Thyroid gland (tissue), 4 donors: ENCODE data around the gene CDH23. TPM values are rescaled to one million over a fixed set of nuclear protein-coding genes. Genes with fewer than 3 reads are reported as not detected.

Experiments
- DNase-seq, 2 donors: peaks; one replicate each; pipeline ENCODE4 v3.0.0-alpha.2; 2019
- H3K27ac ChIP-seq, 3 donors: fragments of 200-600 bp; sonication (generic); 1 replicate in 2 of 3; 2 replicates in 1 of 3; pipeline ENCODE4 v1.5.1; 2016 to 2019; ENCODE audit warnings: mild to moderate bottlenecking in 1 of 3, moderate library complexity in 1 of 3
- H3K27me3 ChIP-seq: fragments of 200-600 bp; sonication (generic); one replicate; pipeline ENCODE4 v1.5.1; 2019
- H3K36me3 ChIP-seq, 2 donors: fragments of 200-600 bp; sonication (generic); one replicate each; pipeline ENCODE4 v1.5.1; 2016 to 2019
- H3K4me1 ChIP-seq, 2 donors: fragments of 200-600 bp; sonication (generic); one replicate each; pipeline ENCODE4 v1.5.1; 2017 to 2019
- H3K4me3 ChIP-seq, 3 donors: fragments of 200-600 bp; sonication (generic); replicated peaks in 1 of 3; 1 replicate in 2 of 3; 2 replicates in 1 of 3; pipeline ENCODE4 v1.5.1; 2016; ENCODE audit warnings: mild to moderate bottlenecking in 1 of 3
- H3K9me3 ChIP-seq: fragments of 200-600 bp; sonication (generic); one replicate; pipeline ENCODE4 v1.5.1; 2017
- POLR2A ChIP-seq, 2 donors: fragments of 450-650 bp; IDR thresholded peaks; one replicate each; pipeline ENCODE4 v1.6.1; 2017; ENCODE audit warnings: antibody characterized with exemption in 2 of 2, mild to moderate bottlenecking in 2 of 2, moderate library complexity in 1 of 2
- WGBS, 2 donors: methylation state at CpG; one replicate each; pipeline ENCODE4 v1.1.5; 2017; 5-methylcytosine and 5-hydroxymethylcytosine counted together
- intact Hi-C: fragments of 100-400 bp; cut with DNase I; formaldehyde crosslinking; loops from one replicate; pipeline ENCODE4 v1.15.1; 2023
- total RNA-seq, 4 donors: library from RNA; depleted of rRNA; stranded (reverse); fragments of >200 nt; gene quantifications; one replicate each; pipeline ENCODE4 v1.2.3, GENCODE V29; 2016
- TF ChIP-seq, protein P1 (sequence below), 6 experiments: fragments of 200-600 bp in 3 of 6; fragments of 450-650 bp in 3 of 6; sonication (generic) in 3 of 6; IDR thresholded peaks; one replicate each; pipeline ENCODE4 v1.5.1; 2016 to 2019; ENCODE audit warnings: antibody characterized with exemption in 6 of 6, mild to moderate bottlenecking in 2 of 6, inconsistent platforms in 1 of 6, moderate library complexity in 1 of 6

CDH23 gene
- total RNA-seq, 4 donors from 2014 or later = 3.0 to 4.2 (median 3.9) TPM

DNA sequence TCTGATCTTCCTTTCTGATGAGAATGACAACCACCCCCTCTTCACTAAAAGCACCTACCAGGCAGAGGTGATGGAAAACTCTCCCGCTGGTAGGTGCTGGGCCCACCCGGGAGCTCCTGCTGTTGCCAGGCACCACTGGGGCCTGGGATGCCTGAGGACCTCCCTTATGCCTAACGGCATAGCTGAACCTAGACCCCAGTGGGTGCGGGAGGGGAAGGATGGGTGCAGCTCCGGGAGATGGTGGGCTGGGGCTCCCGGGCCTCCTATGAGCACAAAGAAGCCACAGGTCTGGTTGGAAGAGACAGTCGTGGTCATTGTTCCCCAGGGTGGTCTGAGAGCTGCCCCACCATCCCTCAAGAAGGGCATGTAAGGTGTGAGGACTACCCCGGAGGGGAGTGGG lies 392.2 kb downstream of the CDH23 start:
- 76 to 90% methylated on average over 8 of the region's 8 CpGs for whole genome bisulfite sequencing, 2 donors
- H3K27ac ChIP-seq = no peak overlapping the region
- H3K4me3 ChIP-seq = no peak overlapping the region
- H3K9me3 ChIP-seq = no peaks in the 10 kb centered on the region
- intact Hi-C loops = no loop called here
- no peaks in the 10 kb centered on the region for H3K4me1 ChIP-seq
- no peaks in the 10 kb centered on the region for H3K36me3 ChIP-seq
- TF ChIP-seq POLR2A (IDR thresholded peaks at IDR 0.05) = no peak
- TF ChIP-seq, protein P1, sequence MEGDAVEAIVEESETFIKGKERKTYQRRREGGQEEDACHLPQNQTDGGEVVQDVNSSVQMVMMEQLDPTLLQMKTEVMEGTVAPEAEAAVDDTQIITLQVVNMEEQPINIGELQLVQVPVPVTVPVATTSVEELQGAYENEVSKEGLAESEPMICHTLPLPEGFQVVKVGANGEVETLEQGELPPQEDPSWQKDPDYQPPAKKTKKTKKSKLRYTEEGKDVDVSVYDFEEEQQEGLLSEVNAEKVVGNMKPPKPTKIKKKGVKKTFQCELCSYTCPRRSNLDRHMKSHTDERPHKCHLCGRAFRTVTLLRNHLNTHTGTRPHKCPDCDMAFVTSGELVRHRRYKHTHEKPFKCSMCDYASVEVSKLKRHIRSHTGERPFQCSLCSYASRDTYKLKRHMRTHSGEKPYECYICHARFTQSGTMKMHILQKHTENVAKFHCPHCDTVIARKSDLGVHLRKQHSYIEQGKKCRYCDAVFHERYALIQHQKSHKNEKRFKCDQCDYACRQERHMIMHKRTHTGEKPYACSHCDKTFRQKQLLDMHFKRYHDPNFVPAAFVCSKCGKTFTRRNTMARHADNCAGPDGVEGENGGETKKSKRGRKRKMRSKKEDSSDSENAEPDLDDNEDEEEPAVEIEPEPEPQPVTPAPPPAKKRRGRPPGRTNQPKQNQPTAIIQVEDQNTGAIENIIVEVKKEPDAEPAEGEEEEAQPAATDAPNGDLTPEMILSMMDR (IDR thresholded peaks at IDR 0.05) = no peak
- no peaks in the 10 kb centered on the region for H3K27me3 ChIP-seq
- no peak for DNase-seq

DNA sequence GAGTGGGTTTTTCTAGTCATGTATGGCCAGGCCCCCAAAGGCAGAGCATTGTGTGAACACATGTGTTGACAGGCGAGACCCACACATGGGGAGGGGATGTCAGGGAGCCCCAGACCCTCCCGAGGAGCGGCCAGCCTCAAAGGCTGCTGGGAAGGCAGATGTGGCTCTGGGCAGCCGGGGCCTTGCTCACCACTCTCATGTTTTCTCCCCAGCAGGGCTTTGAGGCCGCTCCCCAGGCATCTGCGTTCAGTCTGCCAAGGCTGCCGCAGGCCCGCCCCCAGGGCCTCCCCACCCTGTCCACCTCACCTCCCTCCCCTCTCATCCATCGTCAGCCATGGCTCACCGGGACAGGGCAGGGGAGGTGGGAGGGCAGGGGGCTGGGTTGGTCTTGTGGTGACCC lies 393.2 kb downstream of the CDH23 start:
- no peak for TF ChIP-seq POLR2A (IDR thresholded peaks at IDR 0.05)
- TF ChIP-seq, protein P1 (IDR thresholded peaks at IDR 0.05) = no peak
- Histone ChIP-seq H3K4me1 (no peaks in the 10 kb centered on the region), H3K36me3 (no peaks in the 10 kb centered on the region), H3K9me3 (no peaks in the 10 kb centered on the region), H3K4me3 (no peak overlapping the region), H3K27me3 (no peaks in the 10 kb centered on the region), H3K27ac (no peak overlapping the region)
- intact Hi-C loops = no loop called here
- no peak for DNase-seq
- 83% methylated on average over 7 of the region's 10 CpGs; no CpG with 5 or more reads in 1 of the 2 donors for WGBS, 2 donors

DNA sequence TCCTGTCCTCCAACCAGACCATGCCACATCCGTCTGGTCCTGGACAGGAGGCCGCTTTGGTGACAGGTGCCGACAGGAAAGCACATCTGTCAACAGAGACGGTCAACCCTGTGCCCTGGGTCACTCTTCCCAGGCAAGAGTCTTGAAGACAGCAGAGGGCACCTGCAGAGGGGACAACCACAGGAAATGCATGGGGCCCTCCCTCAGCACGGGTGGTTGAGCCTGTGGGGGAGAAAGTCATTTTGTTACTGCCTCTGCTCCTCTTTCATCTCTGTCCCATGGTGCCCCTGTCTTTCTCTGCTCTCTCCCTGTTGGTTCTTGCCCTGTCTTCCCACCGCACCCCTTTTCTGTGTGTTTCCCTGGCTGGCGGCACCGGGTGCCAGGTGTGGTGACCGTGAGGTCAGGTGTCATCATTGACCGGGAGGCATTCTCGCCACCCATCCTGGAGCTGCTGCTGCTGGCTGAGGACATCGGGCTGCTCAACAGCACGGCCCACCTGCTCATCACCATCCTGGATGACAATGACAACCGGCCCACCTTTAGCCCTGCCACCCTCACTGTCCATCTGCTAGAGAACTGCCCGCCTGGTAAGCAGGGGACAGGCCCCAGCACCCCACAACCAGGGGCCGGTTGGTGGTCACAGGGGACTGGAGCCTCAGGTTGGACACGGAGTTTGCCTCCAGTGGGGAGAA lies 394.2 kb downstream of the CDH23 start:
- Histone ChIP-seq H3K4me3 (no peak overlapping the region), H3K27ac (no peak overlapping the region), H3K9me3 (no peaks in the 10 kb centered on the region), H3K27me3 (no peaks in the 10 kb centered on the region), H3K36me3 (no peaks in the 10 kb centered on the region), H3K4me1 (no peaks in the 10 kb centered on the region)
- intact Hi-C loops = no loop called here
- 77 to 79% methylated on average over 14 to 15 of the region's 17 CpGs for WGBS, 2 donors
- TF ChIP-seq POLR2A (IDR thresholded peaks at IDR 0.05) = no peak
- TF ChIP-seq, protein P1 (IDR thresholded peaks at IDR 0.05) = no peak
- no peak for DNase-seq

DNA sequence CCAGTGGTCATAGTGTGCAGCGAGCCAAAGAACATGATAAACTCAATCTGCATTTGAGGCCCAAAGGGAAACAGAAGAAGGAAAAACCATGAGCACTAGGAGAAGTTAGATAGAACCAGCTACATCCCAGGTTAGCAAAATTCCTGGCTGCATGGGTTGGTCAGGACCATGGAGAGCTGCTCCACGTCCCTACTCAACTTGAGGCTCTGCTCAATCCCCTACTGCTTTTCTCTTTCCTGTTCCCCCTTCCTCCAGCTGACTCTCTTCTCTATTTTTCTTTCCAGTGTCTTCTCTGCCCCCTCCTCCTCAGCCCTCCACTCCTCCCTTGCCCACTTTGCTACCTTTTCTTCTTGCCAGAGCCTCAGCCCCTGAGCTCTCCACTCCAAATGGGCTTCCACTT lies 398.5 kb downstream of the CDH23 start:
- Histone ChIP-seq H3K4me3 (no peak overlapping the region), H3K27ac (no peak overlapping the region), H3K9me3 (no peaks in the 10 kb centered on the region), H3K27me3 (no peaks in the 10 kb centered on the region), H3K4me1 (no peaks in the 10 kb centered on the region), H3K36me3 (no peaks in the 10 kb centered on the region)
- DNase-seq = peak in 1 of 2 donors; percentile 20
- TF ChIP-seq, protein P1 (IDR thresholded peaks at IDR 0.05) = no peak
- no peak for TF ChIP-seq POLR2A (IDR thresholded peaks at IDR 0.05)
- intact Hi-C loops = no loop called here
- 23% methylated on average over 2 of the region's 2 CpGs for WGBS, 2 donors

DNA sequence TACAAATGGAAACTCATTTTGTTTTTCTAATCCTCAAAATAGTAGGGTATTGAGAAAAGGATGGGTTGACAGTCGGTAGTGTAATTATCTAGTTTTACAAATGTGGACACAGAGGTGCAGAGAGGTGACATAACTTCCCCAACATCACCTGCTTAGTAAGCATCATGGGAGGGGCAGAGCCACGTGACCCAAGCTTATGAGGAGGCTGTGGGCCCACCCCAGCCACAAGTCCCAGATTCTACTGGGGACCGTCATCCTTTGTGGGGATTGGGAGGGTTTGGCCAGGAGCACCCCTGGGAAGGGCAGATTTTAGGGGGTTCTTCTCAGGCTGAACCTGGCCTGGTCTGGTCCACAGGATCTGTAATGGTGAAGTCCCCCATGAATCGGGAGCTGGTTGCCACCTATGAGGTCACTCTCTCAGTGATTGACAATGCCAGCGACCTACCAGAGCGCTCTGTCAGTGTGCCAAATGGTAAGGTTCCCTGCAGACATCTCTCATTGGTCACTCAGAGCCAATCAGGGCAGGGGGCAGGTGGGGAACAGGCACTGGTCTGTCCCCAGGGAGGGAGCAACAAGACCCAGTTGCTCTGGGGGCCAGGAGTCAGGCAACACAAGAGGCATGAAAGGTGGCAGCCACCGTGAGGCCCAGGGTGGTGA lies 400.2 kb downstream of the CDH23 start:
- H3K27me3 ChIP-seq = no peaks in the 10 kb centered on the region
- intact Hi-C loops = no loop called here
- WGBS, 2 donors = 80 to 84% methylated on average over 5 to 7 of the region's 7 CpGs
- no peak overlapping the region for H3K4me3 ChIP-seq
- no peak for TF ChIP-seq POLR2A (IDR thresholded peaks at IDR 0.05)
- TF ChIP-seq, protein P1 (IDR thresholded peaks at IDR 0.05) = no peak
- no peak for DNase-seq
- H3K9me3 ChIP-seq = no peaks in the 10 kb centered on the region
- H3K36me3 ChIP-seq = no peaks in the 10 kb centered on the region
- H3K4me1 ChIP-seq = no peaks in the 10 kb centered on the region
- no peak overlapping the region for H3K27ac ChIP-seq
